ENCODE data around the gene TC2N. TPM values are rescaled to one million over a fixed set of nuclear protein-coding genes. Genes with fewer than 3 reads are reported as not detected.

Gene TC2N
- total and polyA plus RNA-seq, 2 experiments from 2014 or later = 22.0 to 77.2 TPM

DNA sequence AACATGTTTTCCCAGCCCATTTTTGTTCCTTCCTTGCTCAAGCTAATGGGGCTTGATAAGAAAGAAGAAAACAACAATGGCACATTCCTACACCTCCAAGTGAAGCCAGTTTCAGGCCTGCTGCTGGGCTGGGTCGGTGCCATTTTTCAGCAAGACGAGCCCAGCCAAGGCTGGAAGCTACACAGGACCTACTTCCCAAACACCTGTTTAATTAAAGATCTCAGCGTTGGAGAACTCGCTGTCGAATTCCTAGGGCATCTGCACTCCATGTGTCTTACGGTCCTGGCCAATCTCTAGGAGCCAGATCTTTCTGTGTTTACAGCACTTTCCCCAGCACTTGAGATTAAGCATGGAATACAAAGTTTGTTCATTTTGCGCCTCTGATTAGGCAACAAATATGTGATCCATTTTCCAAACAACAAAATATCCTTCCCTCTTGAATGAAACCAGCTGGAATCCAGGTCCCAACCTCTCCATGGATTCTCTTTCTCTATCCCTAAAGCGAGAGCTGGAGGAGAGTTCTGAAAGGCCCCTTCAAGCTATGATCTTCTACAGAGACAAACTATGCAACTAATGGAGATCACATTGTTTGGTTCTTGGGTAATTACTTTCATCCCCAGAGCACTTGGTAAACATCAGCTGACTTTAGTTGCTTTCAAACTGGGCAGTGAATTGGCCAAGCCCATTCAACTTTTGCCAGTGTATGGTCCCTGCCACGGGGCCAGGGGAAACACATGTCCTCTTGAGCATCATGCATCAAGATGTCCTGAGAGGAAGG lies 34.3 kb upstream of the TC2N start:
- no peak overlapping the region for H3K4me3 ChIP-seq
- H3K36me3 ChIP-seq (replicated peaks; ENCODE audit: insufficient read depth, low read depth) = no peaks in the 10 kb centered on the region
- H3K4me1 ChIP-seq (ENCODE audit: insufficient read depth) = peaks cover 5% of the 10 kb centered on the region
- no peak for DNase-seq (ENCODE audit: low spot score)
- no peaks in the 10 kb centered on the region for H3K27me3 ChIP-seq
- TF ChIP-seq EZH2 (IDR thresholded peaks at IDR 0.05; ENCODE audit: borderline replicate concordance) (no peak), EZH2phosphoT487 (IDR thresholded peaks at IDR 0.05; ENCODE audit: low read depth, severe bottlenecking, unreplicated experiment) (no peak)
- TF ChIP-seq, protein P1, sequence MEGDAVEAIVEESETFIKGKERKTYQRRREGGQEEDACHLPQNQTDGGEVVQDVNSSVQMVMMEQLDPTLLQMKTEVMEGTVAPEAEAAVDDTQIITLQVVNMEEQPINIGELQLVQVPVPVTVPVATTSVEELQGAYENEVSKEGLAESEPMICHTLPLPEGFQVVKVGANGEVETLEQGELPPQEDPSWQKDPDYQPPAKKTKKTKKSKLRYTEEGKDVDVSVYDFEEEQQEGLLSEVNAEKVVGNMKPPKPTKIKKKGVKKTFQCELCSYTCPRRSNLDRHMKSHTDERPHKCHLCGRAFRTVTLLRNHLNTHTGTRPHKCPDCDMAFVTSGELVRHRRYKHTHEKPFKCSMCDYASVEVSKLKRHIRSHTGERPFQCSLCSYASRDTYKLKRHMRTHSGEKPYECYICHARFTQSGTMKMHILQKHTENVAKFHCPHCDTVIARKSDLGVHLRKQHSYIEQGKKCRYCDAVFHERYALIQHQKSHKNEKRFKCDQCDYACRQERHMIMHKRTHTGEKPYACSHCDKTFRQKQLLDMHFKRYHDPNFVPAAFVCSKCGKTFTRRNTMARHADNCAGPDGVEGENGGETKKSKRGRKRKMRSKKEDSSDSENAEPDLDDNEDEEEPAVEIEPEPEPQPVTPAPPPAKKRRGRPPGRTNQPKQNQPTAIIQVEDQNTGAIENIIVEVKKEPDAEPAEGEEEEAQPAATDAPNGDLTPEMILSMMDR (IDR thresholded peaks at IDR 0.05; ENCODE audit: poor library complexity) = no peak
- H3K4me2 ChIP-seq = no peak overlapping the region
- 82% methylated on average over 9 of the region's 9 CpGs for WGBS (ENCODE audit: low lambda C conversion rate, missing lambda C conversion rate)
- no peaks in the 10 kb centered on the region for H3K79me2 ChIP-seq
- H3K9me3 ChIP-seq (ENCODE audit: low read depth) = no peaks in the 10 kb centered on the region
- H3K9me2 ChIP-seq (replicated peaks; ENCODE audit: insufficient read depth) = no peaks in the 10 kb centered on the region
- H3K27ac ChIP-seq = no peak overlapping the region
- H4K20me1 ChIP-seq (ENCODE audit: insufficient read depth, poor library complexity, severe bottlenecking) = no peaks in the 10 kb centered on the region
- no peak overlapping the region for H2AFZ ChIP-seq

DNA sequence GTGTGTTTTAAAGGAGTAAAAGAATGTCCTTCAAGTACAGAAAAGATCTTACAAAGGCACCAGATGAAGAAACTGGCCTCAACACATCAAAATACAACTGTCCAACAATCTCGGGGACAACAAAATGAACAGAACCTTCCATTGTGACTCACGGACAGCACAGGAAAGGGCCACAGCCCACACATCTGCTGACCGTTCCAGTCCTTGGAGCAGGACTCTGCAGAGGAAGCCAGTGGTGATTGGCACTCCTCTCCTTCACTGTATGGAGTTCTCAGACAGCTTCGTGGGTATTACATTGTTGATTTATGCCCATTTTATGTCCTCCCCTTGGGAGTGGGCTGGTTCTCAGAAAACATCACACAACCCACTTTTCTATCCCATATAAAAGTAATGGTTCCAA lies 32.5 kb upstream of the TC2N start:
- WGBS (ENCODE audit: low lambda C conversion rate, missing lambda C conversion rate) = 87% methylated on average over 4 of the region's 4 CpGs
- Histone ChIP-seq H3K27me3 (no peaks in the 10 kb centered on the region), H2AFZ (no peak overlapping the region), H3K9me3 (ENCODE audit: low read depth) (no peaks in the 10 kb centered on the region), H3K4me1 (ENCODE audit: insufficient read depth) (peaks cover 5% of the 10 kb centered on the region), H3K9me2 (replicated peaks; ENCODE audit: insufficient read depth) (no peaks in the 10 kb centered on the region), H3K27ac (no peak overlapping the region), H3K4me3 (no peak overlapping the region), H4K20me1 (ENCODE audit: insufficient read depth, poor library complexity, severe bottlenecking) (no peaks in the 10 kb centered on the region), H3K36me3 (replicated peaks; ENCODE audit: insufficient read depth, low read depth) (no peaks in the 10 kb centered on the region), H3K4me2 (no peak overlapping the region), H3K79me2 (no peaks in the 10 kb centered on the region)
- no peak for DNase-seq (ENCODE audit: low spot score)
- TF ChIP-seq EZH2 (IDR thresholded peaks at IDR 0.05; ENCODE audit: borderline replicate concordance) (no peak), EZH2phosphoT487 (IDR thresholded peaks at IDR 0.05; ENCODE audit: low read depth, severe bottlenecking, unreplicated experiment) (no peak)
- TF ChIP-seq, protein P1 (IDR thresholded peaks at IDR 0.05; ENCODE audit: poor library complexity) = no peak

DNA sequence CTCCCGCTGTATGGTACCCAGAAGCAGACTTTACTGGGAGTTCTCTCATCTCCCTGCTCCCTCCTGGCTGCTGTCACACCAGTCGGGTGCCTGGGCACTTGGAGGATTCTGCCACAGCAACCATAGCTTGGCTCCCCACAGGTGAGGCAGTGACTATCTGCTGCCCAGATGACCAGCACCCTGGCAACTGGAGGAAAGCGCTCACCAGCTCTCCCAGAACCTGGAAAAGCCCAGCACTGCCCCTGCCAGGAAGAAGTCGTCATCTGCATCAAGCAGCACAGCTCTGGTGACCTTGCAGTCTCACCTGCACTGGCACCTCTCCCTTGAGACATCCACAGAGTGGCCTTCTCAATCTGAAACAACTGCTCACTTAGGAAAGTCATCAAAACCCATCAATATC lies 31.9 kb upstream of the TC2N start:
- 89% methylated on average over 4 of the region's 4 CpGs for WGBS (ENCODE audit: low lambda C conversion rate, missing lambda C conversion rate)
- Histone ChIP-seq H3K36me3 (replicated peaks; ENCODE audit: insufficient read depth, low read depth) (no peaks in the 10 kb centered on the region), H3K79me2 (no peaks in the 10 kb centered on the region), H3K27me3 (no peaks in the 10 kb centered on the region), H3K9me2 (replicated peaks; ENCODE audit: insufficient read depth) (no peaks in the 10 kb centered on the region), H3K4me1 (ENCODE audit: insufficient read depth) (peaks cover 5% of the 10 kb centered on the region), H3K4me3 (no peak overlapping the region), H2AFZ (no peak overlapping the region), H3K4me2 (no peak overlapping the region), H3K27ac (no peak overlapping the region), H4K20me1 (ENCODE audit: insufficient read depth, poor library complexity, severe bottlenecking) (no peaks in the 10 kb centered on the region), H3K9me3 (ENCODE audit: low read depth) (no peaks in the 10 kb centered on the region)
- no peak for DNase-seq (ENCODE audit: low spot score)
- no peak for TF ChIP-seq EZH2 (IDR thresholded peaks at IDR 0.05; ENCODE audit: borderline replicate concordance)
- no peak for TF ChIP-seq EZH2phosphoT487 (IDR thresholded peaks at IDR 0.05; ENCODE audit: low read depth, severe bottlenecking, unreplicated experiment)
- TF ChIP-seq, protein P1 (IDR thresholded peaks at IDR 0.05; ENCODE audit: poor library complexity) = no peak
